Activated naive CD8-positive, alpha-beta T cell treated with anti-CD3 and anti-CD28 coated beads, Interleukin-2, amount 50 U/mL, for 24 hours (primary cell): ENCODE measurements around the gene PHGDH.

Experiments
- ATAC-seq: fragments of 150-1000 bp; cut with Tn5 transposase; one replicate; pipeline ENCODE4 v1.10.0; 2021
- DNase-seq: peaks from one replicate; pipeline ENCODE4 v3.0.0; 2021
- H3K27ac Mint-ChIP-seq: one replicate; pipeline ENCODE4 v1.8.0; 2021; ENCODE audit warnings: mild to moderate bottlenecking, mixed read lengths
- H3K27me3 Mint-ChIP-seq: one replicate; pipeline ENCODE4 v1.8.0; 2021; ENCODE audit warnings: mixed read lengths
- H3K36me3 Mint-ChIP-seq: one replicate; pipeline ENCODE4 v1.8.0; 2021; ENCODE audit warnings: low read depth, mixed read lengths
- H3K4me1 Mint-ChIP-seq: one replicate; pipeline ENCODE4 v1.8.0; 2021; ENCODE audit warnings: mixed read lengths
- H3K4me3 Mint-ChIP-seq: one replicate; pipeline ENCODE4 v1.8.0; 2021; ENCODE audit warnings: mild to moderate bottlenecking, moderate library complexity, mixed read lengths
- H3K9me3 Mint-ChIP-seq: one replicate; pipeline ENCODE4 v1.8.0; 2021; ENCODE audit warnings: mixed read lengths

PHGDH gene

GRCh38 chr1:119791377-119791776 lies 79.6 kb downstream of the PHGDH start:
- ATAC-seq (no peak), DNase-seq (no peak)
- H3K36me3 Mint-ChIP-seq: no peaks in the 10 kb centered on the region
- no peak overlapping the region for H3K4me3 Mint-ChIP-seq
- H3K27ac Mint-ChIP-seq: no peak overlapping the region
- peaks cover 5% of the 10 kb centered on the region for H3K27me3 Mint-ChIP-seq
- H3K4me1 Mint-ChIP-seq: peaks cover 7% of the 10 kb centered on the region
- no peaks in the 10 kb centered on the region for H3K9me3 Mint-ChIP-seq
